GM03348 (cell line): Measurements from ENCODE around the gene BNC2.

ENCODE experiments used
- DNase-seq: peaks from one replicate; pipeline ENCODE4 v3.0.0; 2012; ENCODE audit warnings: low spot score

The BNC2 gene

DNA sequence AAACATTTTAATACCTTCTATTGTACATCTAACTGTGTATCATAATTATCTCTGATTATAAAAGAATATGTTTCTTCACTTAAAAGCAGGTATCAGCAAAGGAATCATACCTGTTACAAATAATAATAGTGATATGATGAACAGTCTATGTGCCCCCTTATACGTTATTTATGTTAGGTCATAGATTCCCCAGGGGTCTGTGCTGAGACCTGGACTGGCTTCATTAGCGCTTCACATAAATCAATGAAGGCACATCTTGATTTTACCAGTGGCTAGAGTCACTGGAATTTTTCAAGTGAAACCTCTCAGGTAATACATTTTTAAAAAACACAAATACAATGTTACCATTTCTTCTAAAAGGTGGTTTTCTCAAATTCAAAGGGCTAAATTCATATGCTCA, 275.2 kb downstream of the BNC2 start:
- no peak for DNase-seq

DNA sequence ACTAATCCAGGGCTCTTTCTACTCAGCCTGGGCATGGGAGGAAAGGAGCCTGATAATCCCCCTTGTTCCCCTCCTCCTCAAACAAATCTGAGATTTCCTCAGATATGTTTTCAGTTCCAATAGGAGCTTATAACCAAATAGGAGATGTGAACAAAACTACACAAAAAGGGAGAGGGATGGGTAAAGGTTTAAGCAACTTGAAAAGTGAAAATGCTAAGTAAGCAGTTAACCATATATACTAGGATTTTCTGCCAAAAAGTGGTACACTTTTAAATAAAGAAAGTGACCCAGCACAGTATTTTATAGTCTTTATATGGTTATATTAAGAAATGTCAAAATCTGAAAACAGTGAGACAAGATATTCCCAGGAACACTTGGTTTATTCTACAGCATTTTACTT, 275.7 kb downstream of the BNC2 start:
- DNase-seq = no peak

DNA sequence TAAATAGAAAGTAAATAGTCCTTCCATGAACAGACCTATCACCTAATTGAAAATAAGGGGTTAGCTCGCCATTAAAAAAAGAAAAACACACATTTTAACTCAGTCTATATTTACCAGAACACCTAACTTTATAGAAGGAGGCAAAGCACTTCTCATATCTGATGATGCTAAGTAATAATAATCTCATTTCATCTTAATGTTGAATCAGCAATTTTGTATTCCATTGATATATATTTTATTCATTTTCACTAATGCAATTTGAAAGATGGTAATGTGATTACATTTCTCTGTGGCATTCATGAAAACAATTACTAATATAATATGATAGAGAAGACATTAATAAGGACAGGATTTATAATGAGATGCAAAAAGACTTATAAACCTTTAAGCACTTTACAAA, 276.7 kb downstream of the BNC2 start:
- no peak for DNase-seq

DNA sequence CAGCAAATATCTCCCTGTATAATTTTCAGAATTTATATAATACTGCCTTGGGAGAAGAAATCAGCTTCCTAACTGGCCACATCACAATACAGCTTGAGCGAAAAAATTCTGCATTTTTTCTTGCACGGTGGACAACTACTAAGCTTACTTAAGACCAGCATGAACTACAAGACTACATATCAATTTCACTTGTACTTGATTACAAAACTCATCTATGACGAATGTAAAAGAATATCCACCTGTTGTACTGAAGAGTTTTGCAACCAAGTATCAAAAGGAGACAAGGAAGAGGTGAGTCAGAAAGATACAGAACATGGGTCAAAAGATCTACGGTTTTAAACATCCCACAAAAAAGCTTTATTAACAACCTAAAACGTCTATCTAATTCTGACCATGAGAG, 279.4 kb downstream of the BNC2 start:
- no peak for DNase-seq

DNA sequence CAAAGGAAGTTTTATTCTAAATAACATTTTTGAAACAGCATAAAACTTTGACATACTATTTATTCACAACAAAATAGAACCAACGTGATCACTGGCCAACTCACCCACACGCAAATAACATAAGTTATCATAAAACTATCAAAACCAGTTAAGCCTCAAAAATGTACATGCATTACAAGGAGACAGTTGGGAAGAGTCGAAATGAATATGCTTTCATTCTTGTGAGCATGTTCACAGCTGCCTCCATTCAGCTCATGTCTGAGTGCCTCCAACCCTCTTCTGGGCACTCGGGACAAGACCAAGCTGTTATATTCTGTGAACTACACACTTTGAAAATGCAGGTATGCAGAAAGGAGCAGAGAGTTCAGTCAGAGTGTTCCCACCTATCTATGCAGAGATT, 284.9 kb downstream of the BNC2 start:
- DNase-seq = no peak

DNA sequence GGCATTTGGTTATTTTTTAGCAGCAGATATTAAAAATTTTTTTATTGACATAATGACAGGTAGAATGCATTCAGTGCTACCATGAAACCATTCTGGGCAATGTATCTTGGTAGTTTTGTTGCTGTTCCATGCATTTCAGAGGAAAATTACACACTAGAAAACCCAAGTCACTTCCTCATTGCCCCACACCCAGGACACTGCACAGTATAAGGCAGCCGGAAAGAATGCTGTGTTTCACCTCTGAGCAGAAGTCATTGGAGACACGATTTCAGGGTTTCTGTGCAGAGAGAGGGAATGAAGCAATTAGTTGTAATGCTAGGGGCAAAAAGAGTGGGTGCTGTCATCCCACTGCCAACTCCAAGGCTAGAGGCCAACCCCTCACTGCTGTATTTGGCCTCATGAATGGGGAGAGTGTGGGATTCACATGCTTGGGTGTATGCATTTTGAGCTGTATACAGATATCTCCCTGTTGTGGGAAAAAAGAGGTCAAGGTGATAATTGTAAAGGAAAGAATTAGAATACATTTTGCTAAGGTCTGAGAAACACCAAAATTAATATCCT, 290.5 kb downstream of the BNC2 start:
- DNase-seq = no peak

DNA sequence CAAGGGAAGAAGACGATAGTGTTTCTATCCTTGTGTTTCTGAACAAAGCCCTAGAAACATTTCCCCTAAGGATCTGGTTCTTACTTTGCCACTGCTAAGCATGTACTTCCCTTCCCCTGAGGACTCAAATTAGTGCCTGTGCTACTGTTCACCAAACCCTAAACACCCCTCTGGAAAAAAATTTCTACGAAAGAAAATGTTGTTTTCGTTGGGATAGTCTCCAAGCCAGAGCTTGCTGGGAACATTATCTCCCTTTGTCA, 294.6 kb downstream of the BNC2 start:
- no peak for DNase-seq

DNA sequence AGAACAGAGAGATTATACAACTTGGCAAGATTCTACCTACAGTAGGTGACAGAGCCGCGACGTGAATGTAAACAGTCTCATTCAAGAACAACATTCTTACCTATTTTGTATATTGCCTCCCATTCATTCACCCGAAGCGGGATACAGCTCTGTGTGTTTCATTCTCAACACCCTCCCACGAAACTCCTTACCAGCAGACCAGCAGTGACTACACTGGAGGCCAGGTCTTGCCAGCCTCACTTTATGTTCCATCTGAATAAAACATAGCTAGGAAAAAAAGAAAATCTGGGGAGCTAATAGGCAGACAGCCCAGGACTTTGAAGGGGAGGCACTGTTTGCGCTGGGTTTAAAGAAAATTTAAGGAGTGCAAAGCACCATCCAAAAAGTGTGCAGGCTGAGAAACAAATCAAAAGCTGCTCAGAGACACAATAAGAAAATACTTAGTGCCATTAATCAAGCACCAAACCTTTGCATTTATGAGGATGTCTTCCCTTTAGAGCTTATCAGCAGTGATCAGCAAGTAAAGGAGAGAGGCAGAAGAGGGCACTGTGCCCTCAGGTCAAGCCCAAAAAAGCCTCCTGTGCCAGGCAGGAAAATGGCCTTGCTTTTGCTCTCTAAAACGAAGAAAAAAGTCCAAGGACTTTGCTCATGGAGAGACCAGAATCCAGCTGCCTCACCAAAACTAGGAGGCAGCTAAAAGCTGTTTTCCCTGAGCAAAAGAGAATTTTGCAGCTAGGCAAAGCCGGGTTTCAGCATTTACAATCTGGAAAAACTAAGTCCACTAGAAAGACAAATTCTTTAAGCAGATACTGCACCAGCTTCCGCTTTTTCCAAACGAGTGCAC, 295.1 kb downstream of the BNC2 start:
- DNase-seq = no peak

DNA sequence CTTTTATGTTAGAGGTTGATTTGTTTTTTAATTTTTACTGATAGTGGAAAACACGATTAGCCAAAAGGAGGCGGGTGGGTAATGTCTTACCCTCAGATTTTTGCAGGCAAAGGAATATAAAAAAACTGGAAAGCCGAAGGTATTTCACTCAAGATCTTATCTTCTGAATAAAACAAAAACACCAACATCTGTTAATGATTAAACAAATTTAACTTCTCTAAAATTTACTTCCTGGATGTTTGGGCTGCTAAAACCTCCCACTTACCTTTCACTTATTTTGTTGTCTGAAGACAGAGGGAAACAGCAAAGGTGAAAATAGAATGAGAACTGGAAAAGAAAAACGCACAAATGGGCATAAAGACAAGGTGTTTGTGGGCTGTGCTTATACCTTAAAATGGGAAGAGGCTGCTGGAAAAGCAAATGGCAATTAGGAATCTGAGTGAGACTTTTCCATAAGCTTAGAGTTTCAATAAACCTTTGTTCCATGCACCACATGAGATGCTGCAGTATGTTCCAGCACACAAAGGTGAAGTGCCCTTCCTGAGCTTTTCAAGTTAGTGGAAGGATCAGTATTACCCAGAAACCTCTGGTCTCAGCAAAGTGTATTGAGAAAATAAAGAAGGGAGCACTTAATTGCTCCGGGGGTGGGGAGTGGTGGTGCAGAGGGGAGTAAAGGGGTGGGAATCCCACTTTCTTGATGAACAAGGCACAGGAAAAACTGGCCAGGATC, 298.3 kb downstream of the BNC2 start:
- no peak for DNase-seq

DNA sequence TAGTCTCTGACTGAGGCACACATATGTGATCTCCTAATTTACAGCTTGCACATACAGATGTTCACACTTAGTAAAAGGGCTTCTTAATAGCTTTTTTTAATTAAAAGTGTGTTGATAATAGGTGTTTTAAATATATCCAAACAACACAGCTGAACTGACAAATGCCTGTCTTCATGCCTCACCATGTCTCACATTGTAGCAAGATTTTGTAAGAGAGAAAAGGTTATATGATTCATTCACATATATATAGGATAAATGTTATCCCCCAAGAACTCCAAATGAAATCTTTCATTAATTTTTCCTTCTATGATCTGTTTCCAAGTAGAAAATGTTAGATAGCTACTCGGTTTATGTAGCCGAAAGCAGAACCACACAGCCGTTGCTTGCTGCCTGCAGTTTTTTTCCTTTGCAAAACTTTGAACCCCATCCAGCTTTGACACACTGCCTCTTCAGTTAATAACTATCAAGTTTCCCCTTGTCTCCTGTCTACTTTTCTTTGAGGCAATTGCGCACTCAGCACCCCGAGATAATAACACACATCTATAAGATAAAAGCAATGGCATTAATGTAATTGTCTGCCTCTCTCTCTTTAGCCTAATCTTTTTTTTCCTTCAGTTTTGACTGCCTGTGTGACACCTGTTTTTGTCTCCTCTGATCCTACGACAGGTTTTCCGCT, 299.2 kb downstream of the BNC2 start:
- no peak for DNase-seq

DNA sequence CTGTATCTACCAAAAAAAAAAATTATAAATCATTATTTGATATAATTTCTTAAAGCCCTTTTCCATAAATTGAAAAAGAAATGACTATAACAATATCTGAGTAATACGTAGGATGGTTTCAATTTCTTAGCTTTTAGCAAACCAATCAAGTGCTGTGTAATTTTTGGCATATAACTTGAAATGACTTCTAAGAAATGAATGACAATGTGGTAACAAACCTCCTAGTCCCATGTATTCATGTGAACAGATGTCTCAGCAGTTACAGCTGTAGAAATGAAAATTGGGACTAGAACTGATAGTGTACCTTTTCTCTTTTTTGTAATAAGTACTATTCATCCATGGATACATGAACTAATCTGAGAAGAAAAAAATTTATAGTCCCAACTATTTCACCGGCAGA, 307.0 kb downstream of the BNC2 start:
- no peak for DNase-seq

DNA sequence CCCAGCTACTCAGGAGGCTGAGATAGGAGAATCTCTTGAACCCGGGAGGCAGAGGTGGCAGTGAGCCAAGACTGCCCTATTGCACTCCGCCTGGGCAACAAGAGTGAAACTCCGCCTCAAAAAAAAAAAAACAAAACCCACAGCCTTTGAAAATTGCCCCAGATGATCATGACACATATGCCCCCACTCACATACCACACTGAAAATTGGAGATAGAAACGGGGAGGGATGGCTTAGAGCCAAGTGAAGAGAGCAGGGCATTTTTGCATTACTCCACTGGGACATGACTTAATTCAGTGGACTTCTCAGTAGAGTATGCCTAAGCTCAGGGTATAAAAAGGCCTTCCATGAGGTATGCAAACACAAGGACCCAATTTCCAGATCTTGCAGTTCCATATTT, 309.3 kb downstream of the BNC2 start:
- no peak for DNase-seq

DNA sequence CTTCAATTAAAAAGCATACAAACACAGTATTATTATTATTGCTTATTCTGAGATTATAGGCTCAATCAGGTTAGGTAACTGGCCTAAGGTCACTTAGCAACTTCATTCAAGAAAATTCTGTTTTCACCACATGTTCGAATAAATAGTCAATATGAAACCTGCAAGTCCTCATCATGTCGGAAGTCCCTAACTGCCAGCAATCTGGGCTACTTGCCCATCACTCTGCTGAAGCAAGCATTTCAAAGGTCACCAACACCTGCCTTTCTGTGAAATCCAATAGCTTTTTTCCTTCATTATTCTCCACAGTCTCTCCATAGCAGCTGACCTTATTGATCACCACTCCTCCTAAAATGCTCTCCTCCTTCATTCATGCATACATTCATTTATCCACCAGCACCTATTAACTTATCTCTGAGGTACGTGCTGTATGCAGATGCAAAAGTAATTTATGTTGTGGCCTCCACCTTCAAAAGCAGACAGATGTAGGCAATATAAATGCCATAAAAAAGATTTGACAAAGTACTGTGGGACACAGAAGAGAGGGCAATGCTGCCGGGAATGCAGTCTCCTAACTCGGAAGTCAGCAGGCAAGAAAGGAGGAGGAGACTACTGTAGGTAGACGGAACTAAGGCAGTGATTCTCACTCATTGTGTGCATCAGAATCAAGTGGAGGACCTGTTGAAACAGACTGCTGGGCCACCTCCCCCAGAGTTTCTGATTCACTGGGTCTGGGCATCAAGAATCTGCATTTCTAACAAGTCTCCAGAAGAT, 310.9 kb downstream of the BNC2 start:
- DNase-seq = no peak

DNA sequence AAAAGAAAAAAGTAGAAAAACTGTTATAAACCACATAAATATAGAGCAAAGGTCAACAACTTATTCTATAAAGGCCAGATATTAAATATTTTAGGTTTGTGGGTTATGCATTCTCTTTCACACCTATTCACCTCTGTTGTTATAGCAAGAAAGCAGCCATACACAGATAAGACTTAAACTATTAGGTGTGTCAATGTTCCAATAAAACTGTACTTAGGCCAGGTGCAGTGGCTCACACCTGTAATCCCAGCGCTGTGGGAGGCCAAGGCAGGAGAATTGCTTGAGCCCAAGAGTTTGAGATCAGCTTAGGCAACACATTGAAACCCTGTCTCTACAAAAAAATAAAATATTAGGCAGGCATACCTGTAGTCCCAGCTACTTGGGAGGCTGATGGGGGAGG, 314.7 kb downstream of the BNC2 start:
- DNase-seq = no peak

DNA sequence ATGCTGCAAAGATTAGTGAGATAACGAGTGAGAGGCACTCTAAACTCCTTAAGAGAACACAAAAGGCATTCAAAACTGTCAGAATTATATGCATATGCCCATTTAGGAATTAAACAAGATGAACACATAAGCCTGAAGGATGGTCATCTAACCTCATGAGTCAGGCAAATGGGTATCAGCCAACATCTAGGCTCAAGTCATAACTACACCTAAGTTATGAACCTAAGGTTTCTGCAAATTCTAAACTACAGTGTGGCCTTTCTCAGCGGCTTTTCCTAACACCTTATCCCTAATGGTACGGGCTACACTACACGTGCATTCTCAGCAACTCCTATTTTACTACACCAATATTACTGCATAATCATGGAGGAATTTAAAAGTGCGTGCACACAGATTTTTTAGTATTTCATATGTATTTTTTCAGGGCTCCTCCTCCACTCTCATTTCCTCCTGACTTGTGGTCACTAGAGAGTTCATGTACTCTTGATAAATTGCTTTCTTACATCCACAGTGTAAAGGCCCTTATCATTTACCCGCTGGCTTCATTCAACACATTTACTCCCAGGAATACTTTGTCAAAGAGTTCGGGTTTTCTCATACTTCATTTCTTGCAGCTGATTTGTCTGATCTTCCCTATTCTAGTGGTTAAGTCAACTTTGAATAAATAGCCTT, 316.5 kb downstream of the BNC2 start:
- DNase-seq = no peak

DNA sequence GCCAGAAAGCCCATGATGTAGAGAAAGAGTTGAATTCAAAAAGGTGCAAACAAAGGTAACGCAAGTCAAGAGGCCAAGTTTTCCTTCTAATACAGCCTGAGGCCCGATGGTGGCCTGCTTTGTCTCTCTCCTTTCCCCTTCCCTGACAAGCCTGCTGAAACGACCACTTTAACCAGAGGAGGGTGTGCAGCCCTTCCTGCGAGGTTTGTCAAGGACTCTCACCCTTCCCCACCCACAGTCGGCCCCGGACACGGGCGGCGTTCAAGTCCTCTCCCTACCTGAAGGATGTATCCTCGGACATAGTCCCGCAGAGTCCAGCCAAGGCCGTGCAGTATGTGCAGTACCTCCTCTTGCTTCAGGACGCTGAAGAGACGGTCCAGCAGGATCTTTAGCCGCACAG, 318.2 kb downstream of the BNC2 start:
- DNase-seq = no peak

DNA sequence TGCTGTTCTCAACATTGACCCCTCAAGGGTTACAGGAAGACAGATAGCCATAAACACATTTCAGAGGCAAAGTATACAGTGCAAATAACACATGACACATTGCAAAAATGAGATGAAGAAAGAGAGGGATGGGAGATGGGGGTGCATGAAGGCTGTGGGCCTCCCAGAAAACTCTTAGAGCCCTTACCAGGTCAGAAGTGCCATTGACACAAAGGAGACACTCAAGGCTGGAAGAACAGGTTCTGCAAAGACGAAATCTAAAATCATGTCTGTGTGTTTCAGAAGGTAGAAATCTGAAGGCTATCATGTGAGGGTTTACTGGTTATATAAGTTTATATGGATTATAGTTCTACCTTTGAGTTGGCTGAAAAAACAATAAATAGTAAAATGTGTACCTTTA, 318.8 kb downstream of the BNC2 start:
- no peak for DNase-seq

DNA sequence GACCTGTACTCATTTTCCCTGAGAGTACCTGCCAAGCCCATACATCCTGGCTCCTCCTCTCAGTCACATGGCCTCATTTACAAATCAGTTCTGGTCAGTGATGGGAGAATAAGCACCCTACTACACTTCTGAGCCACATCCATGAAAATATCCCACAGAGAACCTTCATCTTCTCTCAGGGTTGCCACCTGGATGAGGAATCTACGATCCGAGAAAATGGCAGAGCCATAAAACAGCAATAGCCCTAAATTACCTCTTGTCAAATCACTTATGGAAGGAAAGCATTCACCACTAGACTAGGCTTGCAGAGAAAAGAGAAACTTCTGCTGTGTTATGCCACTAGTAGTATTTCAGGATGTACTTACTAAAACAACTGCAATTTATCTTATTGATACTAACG, 324.8 kb downstream of the BNC2 start:
- DNase-seq = no peak

DNA sequence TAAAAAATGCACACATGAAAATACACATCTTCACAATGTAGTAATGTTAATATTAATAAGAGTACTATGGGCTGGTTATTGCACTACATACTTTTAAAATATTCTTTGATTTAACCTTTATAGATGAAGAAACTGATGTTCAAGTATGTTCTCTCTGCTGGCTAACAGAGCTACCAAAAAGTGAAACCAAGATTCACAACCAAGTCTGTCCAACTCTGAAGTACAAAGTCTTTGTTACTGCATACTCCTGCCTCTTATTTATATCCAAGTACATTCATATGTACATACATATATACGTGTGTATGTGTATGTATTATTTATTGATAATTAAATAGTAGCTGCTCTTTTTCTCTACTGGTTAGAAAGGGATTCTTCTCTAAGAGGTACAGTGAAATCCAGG, 325.6 kb downstream of the BNC2 start:
- DNase-seq = no peak

DNA sequence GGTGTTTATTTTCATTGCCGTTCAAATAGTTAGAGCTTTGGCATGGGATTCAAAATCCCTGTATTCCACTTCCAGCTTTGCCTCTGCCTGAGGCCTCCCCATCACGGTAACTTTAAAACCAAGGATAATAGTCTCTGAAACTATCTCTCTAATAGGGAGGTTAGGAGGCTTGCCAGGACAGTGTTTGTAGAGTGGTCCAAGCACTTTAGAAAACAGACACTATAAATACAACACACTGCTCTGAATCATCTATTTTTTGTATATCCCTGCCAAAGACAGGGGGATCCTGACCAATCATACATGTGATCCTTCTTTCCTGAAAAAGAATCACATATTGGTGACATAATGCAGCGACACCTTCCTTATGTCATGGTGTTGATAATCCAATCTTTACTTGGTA, 326.8 kb downstream of the BNC2 start:
- DNase-seq = no peak

DNA sequence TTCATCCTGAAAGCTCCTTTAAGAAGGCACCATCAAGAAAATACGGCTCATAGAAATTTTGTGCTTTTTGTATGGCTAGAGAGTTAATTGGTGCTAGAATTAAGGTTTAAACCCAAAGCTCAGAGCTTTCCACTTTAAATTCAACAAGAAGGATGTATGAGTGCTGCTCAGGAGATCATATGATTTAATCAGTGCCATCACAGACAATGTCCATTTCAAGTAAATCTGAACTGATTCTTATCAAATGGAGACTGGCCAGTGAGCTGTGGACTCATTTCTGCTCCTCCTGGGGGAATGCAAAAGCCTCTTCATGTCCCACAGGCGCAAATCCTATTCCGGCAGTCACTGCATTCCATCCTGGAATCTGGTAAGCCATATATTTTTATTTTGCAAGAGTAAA, 327.2 kb downstream of the BNC2 start:
- DNase-seq = no peak

DNA sequence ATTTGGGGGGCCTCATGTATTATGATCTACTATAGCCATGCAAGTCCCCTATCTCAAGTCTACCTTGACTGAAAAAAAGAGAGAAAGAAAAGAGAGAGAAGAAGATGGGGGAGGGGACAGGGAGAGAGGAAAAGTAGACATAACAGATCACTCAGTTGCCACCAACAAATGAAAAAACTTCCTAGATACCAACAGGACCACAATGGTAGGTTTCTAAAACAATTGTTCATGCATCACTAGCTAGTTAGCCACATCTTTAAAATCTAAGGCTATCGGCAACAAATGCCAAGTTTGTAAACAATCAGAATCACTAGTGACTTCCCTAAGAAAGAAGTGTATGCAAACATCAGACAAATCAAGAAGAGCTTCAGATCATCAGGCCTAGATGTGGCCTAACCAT, 328.2 kb downstream of the BNC2 start:
- DNase-seq = no peak
